IMR-90 (cell line): ENCODE data around the gene PAFAH1B2.

ENCODE experiments used
- POLR2A ChIP-seq: IDR thresholded peaks from 2 replicates; pipeline ENCODE4 v1.6.1; 2012; ENCODE audit warnings: mild to moderate bottlenecking, low read depth, low read length
- TF ChIP-seq, protein P1 (sequence below): conservative IDR thresholded peaks from 2 replicates; pipeline ENCODE4 v1.5.1; 2012; ENCODE audit warnings: mild to moderate bottlenecking, low read depth, low read length, improper control_type of control experiment
- TF ChIP-seq, protein P2 (sequence below): fragments of 150-350 bp; IDR thresholded peaks from 2 replicates; pipeline ENCODE4 v1.6.1; 2016; ENCODE audit warnings: low read depth, mild to moderate bottlenecking, low read length, moderate library complexity, borderline replicate concordance

DNA sequence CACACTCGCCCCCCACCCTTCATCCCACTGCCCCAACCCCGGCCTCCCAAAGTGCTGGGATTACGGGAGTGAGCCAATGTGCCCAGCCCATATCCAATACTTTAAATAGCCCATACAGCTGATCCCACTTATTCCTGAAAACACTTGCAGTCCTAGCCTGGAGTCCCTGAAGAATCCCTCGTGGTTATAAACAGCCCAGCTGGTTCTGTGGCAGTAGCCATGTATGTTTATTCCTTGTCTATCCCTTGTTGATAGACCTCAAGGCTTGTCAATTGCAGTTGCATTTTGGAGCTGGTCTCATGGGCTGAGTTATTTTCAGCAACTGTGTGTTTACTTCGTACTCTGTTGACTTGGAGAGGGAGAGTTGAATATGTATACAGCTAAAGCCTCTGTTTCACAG is 21.5 kb upstream of the PAFAH1B2 start:
- no peak for TF ChIP-seq POLR2A
- TF ChIP-seq, protein P1, sequence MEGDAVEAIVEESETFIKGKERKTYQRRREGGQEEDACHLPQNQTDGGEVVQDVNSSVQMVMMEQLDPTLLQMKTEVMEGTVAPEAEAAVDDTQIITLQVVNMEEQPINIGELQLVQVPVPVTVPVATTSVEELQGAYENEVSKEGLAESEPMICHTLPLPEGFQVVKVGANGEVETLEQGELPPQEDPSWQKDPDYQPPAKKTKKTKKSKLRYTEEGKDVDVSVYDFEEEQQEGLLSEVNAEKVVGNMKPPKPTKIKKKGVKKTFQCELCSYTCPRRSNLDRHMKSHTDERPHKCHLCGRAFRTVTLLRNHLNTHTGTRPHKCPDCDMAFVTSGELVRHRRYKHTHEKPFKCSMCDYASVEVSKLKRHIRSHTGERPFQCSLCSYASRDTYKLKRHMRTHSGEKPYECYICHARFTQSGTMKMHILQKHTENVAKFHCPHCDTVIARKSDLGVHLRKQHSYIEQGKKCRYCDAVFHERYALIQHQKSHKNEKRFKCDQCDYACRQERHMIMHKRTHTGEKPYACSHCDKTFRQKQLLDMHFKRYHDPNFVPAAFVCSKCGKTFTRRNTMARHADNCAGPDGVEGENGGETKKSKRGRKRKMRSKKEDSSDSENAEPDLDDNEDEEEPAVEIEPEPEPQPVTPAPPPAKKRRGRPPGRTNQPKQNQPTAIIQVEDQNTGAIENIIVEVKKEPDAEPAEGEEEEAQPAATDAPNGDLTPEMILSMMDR = no peak
- TF ChIP-seq, protein P2, sequence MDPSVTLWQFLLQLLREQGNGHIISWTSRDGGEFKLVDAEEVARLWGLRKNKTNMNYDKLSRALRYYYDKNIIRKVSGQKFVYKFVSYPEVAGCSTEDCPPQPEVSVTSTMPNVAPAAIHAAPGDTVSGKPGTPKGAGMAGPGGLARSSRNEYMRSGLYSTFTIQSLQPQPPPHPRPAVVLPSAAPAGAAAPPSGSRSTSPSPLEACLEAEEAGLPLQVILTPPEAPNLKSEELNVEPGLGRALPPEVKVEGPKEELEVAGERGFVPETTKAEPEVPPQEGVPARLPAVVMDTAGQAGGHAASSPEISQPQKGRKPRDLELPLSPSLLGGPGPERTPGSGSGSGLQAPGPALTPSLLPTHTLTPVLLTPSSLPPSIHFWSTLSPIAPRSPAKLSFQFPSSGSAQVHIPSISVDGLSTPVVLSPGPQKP = no peak
